Brain microvascular endothelial cell (primary cell): Measurements from ENCODE around the gene YAP1.

Source experiments
- DNase-seq: peaks from one replicate; pipeline ENCODE4 v3.0.0-alpha.2; 2020
- H3K27ac ChIP-seq: fragments of 250-450 bp; sonication (Bioruptor Pico); 2 replicates; pipeline ENCODE4 v1.5.1; 2020; ENCODE audit warnings: mild to moderate bottlenecking, moderate library complexity
- H3K27me3 ChIP-seq: fragments of 250-450 bp; sonication (Bioruptor Pico); replicated peaks from 2 replicates; pipeline ENCODE4 v1.5.1; 2020; ENCODE audit warnings: mild to moderate bottlenecking
- H3K36me3 ChIP-seq: fragments of 250-450 bp; sonication (Bioruptor Pico); replicated peaks from 2 replicates; pipeline ENCODE4 v1.5.1; 2020; ENCODE audit warnings: mild to moderate bottlenecking
- H3K4me3 ChIP-seq: 2 replicates; pipeline ENCODE4 v1.5.1; 2011; ENCODE audit warnings: low read depth, mild to moderate bottlenecking, control low read depth, low read length, moderate library complexity
- CTCF ChIP-seq: IDR thresholded peaks from 2 replicates; pipeline ENCODE4 v1.5.1; 2011; ENCODE audit warnings: low read depth, mild to moderate bottlenecking, moderate library complexity, low read length, control low read depth, inconsistent platforms; ENCODE audit errors: missing control alignments
- in situ Hi-C: cut with HindIII; loops from 2 replicates; pipeline ENCODE4 v1.10.0; 2017; ENCODE audit warnings: low sequenced_read_pairs, low pct_ligation_motif_present

Gene YAP1

DNA sequence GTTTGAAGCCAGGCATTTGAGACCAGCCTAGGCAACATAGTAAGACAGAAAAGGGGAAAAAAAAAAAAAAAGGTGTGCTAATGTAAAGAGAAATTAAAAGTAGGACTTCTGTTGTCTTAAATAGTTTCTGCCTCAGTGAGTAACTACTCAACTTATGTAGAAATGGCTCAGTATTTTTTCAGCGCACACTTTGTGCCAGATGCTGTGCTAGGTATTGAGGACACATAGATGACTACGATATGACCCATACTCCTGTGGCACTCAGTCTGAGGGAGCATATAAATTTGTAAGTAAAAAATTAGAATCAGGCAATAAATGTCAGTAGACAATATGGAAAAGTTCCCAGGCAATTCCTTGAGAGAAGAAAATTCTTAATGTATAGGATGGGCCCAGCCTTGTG, 93.9 kb downstream of the YAP1 start:
- no peaks in the 10 kb centered on the region for H3K27me3 ChIP-seq
- DNase-seq, result no peak
- TF ChIP-seq CTCF, result no peak
- no peak overlapping the region for H3K27ac ChIP-seq
- peaks cover 15% of the 10 kb centered on the region for H3K36me3 ChIP-seq
- in situ Hi-C loops, result no loop called here
- no peak overlapping the region for H3K4me3 ChIP-seq

GRCh38 chr11:102205805-102206204, 95.6 kb downstream of the YAP1 start:
- TF ChIP-seq CTCF, result no peak
- Histone ChIP-seq H3K4me3 (no peak overlapping the region), H3K27ac (no peak overlapping the region), H3K27me3 (no peaks in the 10 kb centered on the region), H3K36me3 (peaks cover 25% of the 10 kb centered on the region)
- no peak for DNase-seq
- in situ Hi-C loops, result no loop called here

- H3K27ac ChIP-seq, result no peak overlapping the region
- peaks cover 30% of the 10 kb centered on the region for H3K36me3 ChIP-seq
- no peak overlapping the region for H3K4me3 ChIP-seq
- no peak for TF ChIP-seq CTCF
- H3K27me3 ChIP-seq, result no peaks in the 10 kb centered on the region
- in situ Hi-C loops, result no loop called here
- no peak for DNase-seq
These were observed 98.6 kb downstream of the YAP1 start for GRCh38 chr11:102208835-102209234.

DNA sequence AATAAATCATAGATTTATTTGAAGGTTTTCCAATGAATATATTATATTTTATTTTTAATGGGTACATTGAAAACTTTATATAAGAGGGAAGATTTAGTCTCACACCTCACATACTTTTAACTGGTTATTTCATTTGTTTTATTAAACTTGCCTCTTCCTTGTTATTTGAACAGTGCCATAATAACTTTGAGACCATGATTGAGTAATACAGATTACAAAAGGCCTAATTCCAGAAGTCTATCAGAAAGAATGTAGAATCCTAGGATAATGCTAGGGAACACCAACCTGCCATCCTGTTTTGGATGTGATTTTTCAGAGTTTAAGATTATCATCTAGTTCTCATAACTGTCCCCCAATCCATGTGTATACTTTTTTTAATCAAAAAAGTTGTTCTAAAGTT, 104.4 kb downstream of the YAP1 start:
- TF ChIP-seq CTCF, result no peak
- Histone ChIP-seq H3K36me3 (peaks cover 25% of the 10 kb centered on the region), H3K4me3 (no peak overlapping the region), H3K27ac (no peak overlapping the region), H3K27me3 (no peaks in the 10 kb centered on the region)
- no peak for DNase-seq
- in situ Hi-C loops, result no loop called here

- Histone ChIP-seq H3K4me3 (no peak overlapping the region), H3K36me3 (peaks cover 18% of the 10 kb centered on the region), H3K27me3 (no peaks in the 10 kb centered on the region), H3K27ac (no peak overlapping the region)
- DNase-seq, result no peak
- in situ Hi-C loops, result no loop called here
- no peak for TF ChIP-seq CTCF
These were observed 106.3 kb downstream of the YAP1 start for GRCh38 chr11:102216433-102217075.
